GM20000 (cell line): ENCODE results near the gene CDC42SE1.
A peak's percentile ranks its signal among the peaks of the same experiment; 100 is the strongest.

Experiments used
- DNase-seq: peaks from one replicate; pipeline ENCODE4 v3.0.0; 2012; ENCODE audit warnings: low spot score
- CTCF ChIP-seq: IDR thresholded peaks from 2 replicates; pipeline ENCODE4 v1.5.1; 2012; ENCODE audit warnings: mild to moderate bottlenecking, control low read depth; ENCODE audit errors: extremely low read depth, missing control alignments

Gene CDC42SE1

GRCh38 chr1:151072224-151072623 is 12.8 kb upstream of the CDC42SE1 start:
- no peak for TF ChIP-seq CTCF
- no peak for DNase-seq

- peak; percentile 90 for DNase-seq
- peak; percentile 89 for TF ChIP-seq CTCF
These were observed 11.3 kb upstream of the CDC42SE1 start, which contains the start of gene GABPB2 for GRCh38 chr1:151070474-151071276. Gene GABPB2, plus strand, starts transcription at chr1:151070761. Its CDS starts 17,429 bp downstream, at chr1:151088190.

DNA sequence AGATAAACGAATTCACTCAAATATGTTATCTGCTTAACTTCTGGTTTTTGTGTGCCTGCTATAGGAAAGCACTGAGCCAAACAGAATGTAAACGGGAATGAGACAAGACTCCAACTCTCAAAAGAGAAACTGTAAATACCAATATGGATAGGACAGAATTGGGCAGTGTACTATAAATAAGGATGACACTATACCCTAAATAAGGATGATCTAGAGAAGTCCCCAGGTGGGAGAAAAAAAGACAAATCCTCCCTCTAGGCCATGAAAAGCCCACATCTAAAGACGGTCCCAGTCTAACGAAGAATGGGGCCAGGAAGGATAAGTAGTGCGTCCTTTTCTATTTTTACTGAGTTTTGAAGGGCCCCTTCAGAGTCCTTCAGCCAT is 9.7 kb upstream of the CDC42SE1 start:
- TF ChIP-seq CTCF: no peak
- no peak for DNase-seq

GRCh38 chr1:151067185-151067584 is 7.8 kb upstream of the CDC42SE1 start:
- no peak for DNase-seq
- no peak for TF ChIP-seq CTCF

DNA sequence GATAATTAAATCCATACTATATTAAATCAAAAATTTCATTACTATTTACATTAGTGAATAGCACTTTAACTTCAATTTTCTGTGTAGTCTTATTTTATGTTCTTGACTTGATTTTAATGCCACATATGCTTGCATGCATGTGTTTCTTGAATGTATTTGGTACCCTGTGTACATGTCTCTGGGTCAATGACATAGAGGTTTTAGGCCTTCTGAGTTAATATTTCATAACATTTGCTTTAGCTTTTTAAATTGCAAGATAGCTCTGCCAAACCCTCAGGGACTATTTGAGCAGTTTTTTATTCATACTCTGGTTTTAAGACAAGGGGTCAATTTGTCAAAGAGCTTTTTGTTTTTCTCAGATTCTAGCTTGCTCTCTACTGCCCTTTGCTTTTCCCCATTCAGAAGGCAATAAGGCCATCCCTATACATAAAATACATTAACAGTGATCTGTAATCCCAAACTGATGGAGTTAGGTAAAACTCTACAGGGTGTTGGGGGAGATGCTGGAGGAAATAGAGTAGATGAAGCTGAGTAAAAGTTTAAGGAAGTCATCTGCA is 5.7 kb upstream of the CDC42SE1 start:
- TF ChIP-seq CTCF: no peak
- DNase-seq: no peak

GRCh38 chr1:151062741-151063371 is 3.4 kb upstream of the CDC42SE1 start:
- DNase-seq: no peak
- TF ChIP-seq CTCF: no peak

- no peak for TF ChIP-seq CTCF
- DNase-seq: no peak
These were observed 2.3 kb upstream of the CDC42SE1 start for GRCh38 chr1:151061704-151062103.
